HepG2 (cell line): ENCODE results near the gene ANG. TPM values are rescaled to one million over a fixed set of nuclear protein-coding genes. Genes with fewer than 3 reads are reported as not detected.

Source experiments
- EP300 ChIP-seq, 3 experiments: sonication (generic) in 1 of 3; formaldehyde crosslinking in 1 of 3; IDR thresholded peaks; 2 replicates each; pipeline versions ENCODE4 v1.5.1 to v1.6.1; 2011 to 2020; ENCODE audit warnings: low read depth in 2 of 3, low read length in 2 of 3, borderline replicate concordance in 1 of 3, improper control_type of control experiment in 1 of 3, mild to moderate bottlenecking in 1 of 3, missing genetic modification reagents in 1 of 3, moderate library complexity in 1 of 3
- HDAC1 ChIP-seq: sonication (generic); formaldehyde crosslinking; IDR thresholded peaks from 2 replicates; pipeline ENCODE4 v1.5.1; 2020; ENCODE audit warnings: mild to moderate bottlenecking, missing genetic modification reagents
- JUNB ChIP-seq: sonication (generic); formaldehyde crosslinking; IDR thresholded peaks from 2 replicates; pipeline ENCODE4 v1.8.0; 2022; ENCODE audit warnings: missing genetic modification reagents, mild to moderate bottlenecking, borderline replicate concordance
- RCOR2 ChIP-seq: IDR thresholded peaks from 2 replicates; pipeline ENCODE4 v1.6.1; 2016; ENCODE audit warnings: missing biosample characterization, missing genetic modification reagents
- SCMH1 ChIP-seq: sonication (generic); formaldehyde crosslinking; IDR thresholded peaks from 2 replicates; pipeline ENCODE4 v1.9.0; 2021; ENCODE audit warnings: missing genetic modification reagents, mild to moderate bottlenecking, borderline replicate concordance
- SP140L ChIP-seq: sonication (generic); formaldehyde crosslinking; IDR thresholded peaks from 2 replicates; pipeline ENCODE4 v1.4.0; 2020; ENCODE audit warnings: missing genetic modification reagents, borderline replicate concordance
- ZNF850 ChIP-seq: sonication (generic); formaldehyde crosslinking; conservative IDR thresholded peaks from 2 replicates; pipeline ENCODE4 v1.9.0; 2021; ENCODE audit warnings: mild to moderate bottlenecking, missing genetic modification reagents
- polyA plus RNA-seq, 8 experiments: library from polyadenylated mRNA; depleted of rRNA in 3 of 8; stranded (reverse) in 7 of 8; unstranded in 1 of 8; fragments of >200 nt; fragmentation: Illumina TruSeq in 4 of 8; extraction: Trizol in 4 of 8; gene quantifications; 2 replicates each; pipeline versions ENCODE4 v1.2.1 to v1.2.3, GENCODE V29; 2011 to 2016; ENCODE audit warnings: low read depth in 4 of 8, missing spikeins in 1 of 8, mixed read lengths in 1 of 8; ENCODE audit not compliant: insufficient read depth in 1 of 8
- total RNA-seq, 5 experiments: library from RNA; depleted of rRNA; stranded (reverse); fragments of >200 nt; fragmentation: Illumina TruSeq; extraction: Trizol; gene quantifications; 2 replicates each; pipeline ENCODE4 v1.2.3, GENCODE V29; 2016; ENCODE audit warnings: low read depth in 1 of 5
- TF ChIP-seq, protein P1 (sequence below): IDR thresholded peaks from 2 replicates; pipeline ENCODE4 v1.6.1; 2016; ENCODE audit warnings: control low read depth
- TF ChIP-seq, protein P2 (sequence below): sonication (generic); formaldehyde crosslinking; IDR thresholded peaks from 2 replicates; pipeline ENCODE4 v1.5.0; 2020; ENCODE audit warnings: missing genetic modification reagents
- TF ChIP-seq, protein P3 (sequence below): sonication (generic); formaldehyde crosslinking; IDR thresholded peaks from 2 replicates; pipeline ENCODE4 v1.8.0; 2022; ENCODE audit warnings: missing genetic modification reagents, mild to moderate bottlenecking, borderline replicate concordance
- TF ChIP-seq, protein P4 (sequence below): sonication (generic); formaldehyde crosslinking; IDR thresholded peaks from 2 replicates; pipeline ENCODE4 v1.5.1; 2020; ENCODE audit warnings: mild to moderate bottlenecking, missing genetic modification reagents, moderate library complexity
- TF ChIP-seq, protein P5 (sequence below): sonication (generic); formaldehyde crosslinking; IDR thresholded peaks from 2 replicates; pipeline ENCODE4 v1.5.1; 2020; ENCODE audit warnings: missing genetic modification reagents, mild to moderate bottlenecking, borderline replicate concordance
- TF ChIP-seq, protein P6 (sequence below): sonication (generic); formaldehyde crosslinking; IDR thresholded peaks from 2 replicates; pipeline ENCODE4 v1.9.0; 2021; ENCODE audit warnings: missing genetic modification reagents, borderline replicate concordance
- TF ChIP-seq, protein P7 (sequence below): sonication (generic); formaldehyde crosslinking; IDR thresholded peaks from 2 replicates; pipeline ENCODE4 v1.4.0; 2020; ENCODE audit warnings: missing genetic modification reagents, borderline replicate concordance

ANG gene
- total and polyA plus RNA-seq, 2 of the 13 experiments (the other 11 are each of a cell fraction or from before 2014, with no cell fraction given), result 83.6 to 401 TPM

DNA sequence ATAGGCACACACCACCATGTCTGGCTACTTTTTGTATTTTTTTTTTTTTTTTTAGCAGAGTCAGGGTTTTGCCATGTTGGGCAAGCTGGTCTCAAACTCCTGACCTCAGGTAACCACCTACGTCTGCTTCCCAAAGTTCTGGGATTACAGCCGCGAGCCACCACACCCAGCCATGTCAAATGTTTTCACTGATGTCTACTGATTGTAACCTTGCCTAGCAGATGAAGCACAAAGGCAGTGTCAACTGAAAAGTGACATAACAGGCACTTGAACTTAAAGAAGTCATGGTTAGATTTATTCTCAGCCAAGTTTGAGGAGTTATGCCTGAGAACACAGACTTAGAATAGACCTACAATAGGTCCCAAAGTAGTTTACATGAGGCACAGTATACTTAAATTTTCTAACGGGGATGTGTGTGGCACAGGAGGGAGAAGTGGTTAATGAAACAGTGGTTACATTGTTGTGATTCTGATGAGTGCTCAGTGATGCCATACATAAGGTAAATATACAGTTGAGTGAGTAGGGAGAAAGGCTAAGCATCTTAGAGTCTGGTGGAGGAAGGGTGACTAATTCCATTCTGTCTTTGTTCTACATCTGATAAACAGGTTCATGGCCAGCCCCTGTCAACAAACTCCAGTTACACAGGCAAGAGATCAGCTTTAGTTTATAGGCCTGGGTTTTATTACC, 16.8 kb upstream of the ANG start (continued):
- TF ChIP-seq HDAC1 (peak; percentile 55), SP140L (CRISPR knock-in tag) (no peak), ZNF850 (CRISPR knock-in tag) (no peak), EP300 (IDR thresholded peaks at IDR 0.05; ENCODE audit: low read depth in 2 of 2, low read length in 2 of 2) (peak in 1 of 2 experiments; percentile 88; a peak in 2 of 4 replicates), EP300 (CRISPR knock-in tag; IDR thresholded peaks at IDR 0.05; ENCODE audit: borderline replicate concordance) (peak; percentile 87), JUNB (CRISPR knock-in tag) (peak; percentile 86; the same call in 1 of the 2 replicates), RCOR2 (CRISPR knock-in tag) (peak; percentile 82), SCMH1 (no peak)
- TF ChIP-seq, protein P1, sequence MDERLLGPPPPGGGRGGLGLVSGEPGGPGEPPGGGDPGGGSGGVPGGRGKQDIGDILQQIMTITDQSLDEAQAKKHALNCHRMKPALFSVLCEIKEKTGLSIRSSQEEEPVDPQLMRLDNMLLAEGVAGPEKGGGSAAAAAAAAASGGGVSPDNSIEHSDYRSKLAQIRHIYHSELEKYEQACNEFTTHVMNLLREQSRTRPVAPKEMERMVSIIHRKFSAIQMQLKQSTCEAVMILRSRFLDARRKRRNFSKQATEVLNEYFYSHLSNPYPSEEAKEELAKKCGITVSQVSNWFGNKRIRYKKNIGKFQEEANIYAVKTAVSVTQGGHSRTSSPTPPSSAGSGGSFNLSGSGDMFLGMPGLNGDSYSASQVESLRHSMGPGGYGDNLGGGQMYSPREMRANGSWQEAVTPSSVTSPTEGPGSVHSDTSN, result no peak
- TF ChIP-seq, protein P2, sequence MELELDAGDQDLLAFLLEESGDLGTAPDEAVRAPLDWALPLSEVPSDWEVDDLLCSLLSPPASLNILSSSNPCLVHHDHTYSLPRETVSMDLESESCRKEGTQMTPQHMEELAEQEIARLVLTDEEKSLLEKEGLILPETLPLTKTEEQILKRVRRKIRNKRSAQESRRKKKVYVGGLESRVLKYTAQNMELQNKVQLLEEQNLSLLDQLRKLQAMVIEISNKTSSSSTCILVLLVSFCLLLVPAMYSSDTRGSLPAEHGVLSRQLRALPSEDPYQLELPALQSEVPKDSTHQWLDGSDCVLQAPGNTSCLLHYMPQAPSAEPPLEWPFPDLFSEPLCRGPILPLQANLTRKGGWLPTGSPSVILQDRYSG (CRISPR knock-in tag), result no peak
- TF ChIP-seq, protein P3, sequence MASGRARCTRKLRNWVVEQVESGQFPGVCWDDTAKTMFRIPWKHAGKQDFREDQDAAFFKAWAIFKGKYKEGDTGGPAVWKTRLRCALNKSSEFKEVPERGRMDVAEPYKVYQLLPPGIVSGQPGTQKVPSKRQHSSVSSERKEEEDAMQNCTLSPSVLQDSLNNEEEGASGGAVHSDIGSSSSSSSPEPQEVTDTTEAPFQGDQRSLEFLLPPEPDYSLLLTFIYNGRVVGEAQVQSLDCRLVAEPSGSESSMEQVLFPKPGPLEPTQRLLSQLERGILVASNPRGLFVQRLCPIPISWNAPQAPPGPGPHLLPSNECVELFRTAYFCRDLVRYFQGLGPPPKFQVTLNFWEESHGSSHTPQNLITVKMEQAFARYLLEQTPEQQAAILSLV (CRISPR knock-in tag), result no peak
- TF ChIP-seq, protein P4, sequence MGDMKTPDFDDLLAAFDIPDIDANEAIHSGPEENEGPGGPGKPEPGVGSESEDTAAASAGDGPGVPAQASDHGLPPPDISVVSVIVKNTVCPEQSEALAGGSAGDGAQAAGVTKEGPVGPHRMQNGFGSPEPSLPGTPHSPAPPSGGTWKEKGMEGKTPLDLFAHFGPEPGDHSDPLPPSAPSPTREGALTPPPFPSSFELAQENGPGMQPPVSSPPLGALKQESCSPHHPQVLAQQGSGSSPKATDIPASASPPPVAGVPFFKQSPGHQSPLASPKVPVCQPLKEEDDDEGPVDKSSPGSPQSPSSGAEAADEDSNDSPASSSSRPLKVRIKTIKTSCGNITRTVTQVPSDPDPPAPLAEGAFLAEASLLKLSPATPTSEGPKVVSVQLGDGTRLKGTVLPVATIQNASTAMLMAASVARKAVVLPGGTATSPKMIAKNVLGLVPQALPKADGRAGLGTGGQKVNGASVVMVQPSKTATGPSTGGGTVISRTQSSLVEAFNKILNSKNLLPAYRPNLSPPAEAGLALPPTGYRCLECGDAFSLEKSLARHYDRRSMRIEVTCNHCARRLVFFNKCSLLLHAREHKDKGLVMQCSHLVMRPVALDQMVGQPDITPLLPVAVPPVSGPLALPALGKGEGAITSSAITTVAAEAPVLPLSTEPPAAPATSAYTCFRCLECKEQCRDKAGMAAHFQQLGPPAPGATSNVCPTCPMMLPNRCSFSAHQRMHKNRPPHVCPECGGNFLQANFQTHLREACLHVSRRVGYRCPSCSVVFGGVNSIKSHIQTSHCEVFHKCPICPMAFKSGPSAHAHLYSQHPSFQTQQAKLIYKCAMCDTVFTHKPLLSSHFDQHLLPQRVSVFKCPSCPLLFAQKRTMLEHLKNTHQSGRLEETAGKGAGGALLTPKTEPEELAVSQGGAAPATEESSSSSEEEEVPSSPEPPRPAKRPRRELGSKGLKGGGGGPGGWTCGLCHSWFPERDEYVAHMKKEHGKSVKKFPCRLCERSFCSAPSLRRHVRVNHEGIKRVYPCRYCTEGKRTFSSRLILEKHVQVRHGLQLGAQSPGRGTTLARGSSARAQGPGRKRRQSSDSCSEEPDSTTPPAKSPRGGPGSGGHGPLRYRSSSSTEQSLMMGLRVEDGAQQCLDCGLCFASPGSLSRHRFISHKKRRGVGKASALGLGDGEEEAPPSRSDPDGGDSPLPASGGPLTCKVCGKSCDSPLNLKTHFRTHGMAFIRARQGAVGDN (CRISPR knock-in tag), result no peak
- TF ChIP-seq, protein P5, sequence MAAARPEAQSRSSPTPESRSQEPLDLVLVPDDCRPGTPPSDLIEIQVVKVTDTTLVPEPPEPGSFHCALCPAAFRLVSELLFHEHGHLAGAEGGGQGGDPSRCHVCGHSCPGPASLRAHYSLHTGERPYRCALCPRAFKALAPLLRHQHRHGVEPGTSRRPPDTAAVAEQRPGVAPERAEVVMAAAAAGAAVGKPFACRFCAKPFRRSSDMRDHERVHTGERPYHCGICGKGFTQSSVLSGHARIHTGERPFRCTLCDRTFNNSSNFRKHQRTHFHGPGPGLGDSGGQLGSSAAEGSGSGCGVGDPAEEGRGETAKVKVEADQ (CRISPR knock-in tag), result no peak
- TF ChIP-seq, protein P6, sequence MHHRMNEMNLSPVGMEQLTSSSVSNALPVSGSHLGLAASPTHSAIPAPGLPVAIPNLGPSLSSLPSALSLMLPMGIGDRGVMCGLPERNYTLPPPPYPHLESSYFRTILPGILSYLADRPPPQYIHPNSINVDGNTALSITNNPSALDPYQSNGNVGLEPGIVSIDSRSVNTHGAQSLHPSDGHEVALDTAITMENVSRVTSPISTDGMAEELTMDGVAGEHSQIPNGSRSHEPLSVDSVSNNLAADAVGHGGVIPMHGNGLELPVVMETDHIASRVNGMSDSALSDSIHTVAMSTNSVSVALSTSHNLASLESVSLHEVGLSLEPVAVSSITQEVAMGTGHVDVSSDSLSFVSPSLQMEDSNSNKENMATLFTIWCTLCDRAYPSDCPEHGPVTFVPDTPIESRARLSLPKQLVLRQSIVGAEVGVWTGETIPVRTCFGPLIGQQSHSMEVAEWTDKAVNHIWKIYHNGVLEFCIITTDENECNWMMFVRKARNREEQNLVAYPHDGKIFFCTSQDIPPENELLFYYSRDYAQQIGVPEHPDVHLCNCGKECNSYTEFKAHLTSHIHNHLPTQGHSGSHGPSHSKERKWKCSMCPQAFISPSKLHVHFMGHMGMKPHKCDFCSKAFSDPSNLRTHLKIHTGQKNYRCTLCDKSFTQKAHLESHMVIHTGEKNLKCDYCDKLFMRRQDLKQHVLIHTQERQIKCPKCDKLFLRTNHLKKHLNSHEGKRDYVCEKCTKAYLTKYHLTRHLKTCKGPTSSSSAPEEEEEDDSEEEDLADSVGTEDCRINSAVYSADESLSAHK (CRISPR knock-in tag), result no peak
- TF ChIP-seq, protein P7, sequence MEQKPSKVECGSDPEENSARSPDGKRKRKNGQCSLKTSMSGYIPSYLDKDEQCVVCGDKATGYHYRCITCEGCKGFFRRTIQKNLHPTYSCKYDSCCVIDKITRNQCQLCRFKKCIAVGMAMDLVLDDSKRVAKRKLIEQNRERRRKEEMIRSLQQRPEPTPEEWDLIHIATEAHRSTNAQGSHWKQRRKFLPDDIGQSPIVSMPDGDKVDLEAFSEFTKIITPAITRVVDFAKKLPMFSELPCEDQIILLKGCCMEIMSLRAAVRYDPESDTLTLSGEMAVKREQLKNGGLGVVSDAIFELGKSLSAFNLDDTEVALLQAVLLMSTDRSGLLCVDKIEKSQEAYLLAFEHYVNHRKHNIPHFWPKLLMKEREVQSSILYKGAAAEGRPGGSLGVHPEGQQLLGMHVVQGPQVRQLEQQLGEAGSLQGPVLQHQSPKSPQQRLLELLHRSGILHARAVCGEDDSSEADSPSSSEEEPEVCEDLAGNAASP (CRISPR knock-in tag), result no peak; the same call in 1 of the 2 replicates
